ENCODE results near the gene TEPSIN.

- no peak for TF ChIP-seq CTCF (IDR thresholded peaks at IDR 0.05)
- no peak for TF ChIP-seq POLR2A (IDR thresholded peaks at IDR 0.05)
Observed at GRCh38 chr17:81265576-81265975, 26.7 kb upstream of the TEPSIN start.

All from esophagus squamous epithelium (tissue), 4 donors.